Neural crest cell (in vitro differentiated cells): Measurements from ENCODE around the gene FMNL3. TPM values are rescaled to one million over a fixed set of nuclear protein-coding genes. Genes with fewer than 3 reads are reported as not detected.

ENCODE experiments used
- DNase-seq: peaks from one replicate; pipeline ENCODE4 v3.0.0; 2021; ENCODE audit warnings: low read depth, mixed read lengths, low spot score
- H3K27ac Mint-ChIP-seq: one replicate; pipeline ENCODE4 v1.8.0; 2021; ENCODE audit warnings: mild to moderate bottlenecking, mixed read lengths; ENCODE audit not compliant: unreplicated experiment
- H3K27me3 Mint-ChIP-seq: 2 replicates; pipeline ENCODE4 v1.8.0; 2021; ENCODE audit warnings: low read depth, mild to moderate bottlenecking, mixed read lengths
- H3K36me3 Mint-ChIP-seq: 2 replicates; pipeline ENCODE4 v1.8.0; 2021; ENCODE audit warnings: low read depth, mild to moderate bottlenecking, mixed read lengths
- H3K4me1 Mint-ChIP-seq: 2 replicates; pipeline ENCODE4 v1.8.0; 2021; ENCODE audit warnings: mixed read lengths
- H3K4me3 Mint-ChIP-seq: one replicate; pipeline ENCODE4 v1.8.0; 2021; ENCODE audit warnings: mild to moderate bottlenecking, mixed read lengths
- H3K9me3 Mint-ChIP-seq: 2 replicates; pipeline ENCODE4 v1.8.0; 2021; ENCODE audit warnings: mixed read lengths
- CTCF ChIP-seq: fragments of 200-600 bp; sonication (generic); conservative IDR thresholded peaks from 2 replicates; pipeline ENCODE4 v1.5.0; 2021; ENCODE audit warnings: antibody characterized with exemption, mild to moderate bottlenecking
- total RNA-seq: library from RNA; stranded (reverse); gene quantifications from 2 replicates; pipeline ENCODE4 v1.2.1, GENCODE V29; 2021

Gene FMNL3
- total RNA-seq, 1 donor from 2014 or later, result 38.9 TPM

- TF ChIP-seq CTCF, result no peak
- Mint-ChIP-seq H3K4me1 (peaks cover 23% of the 10 kb centered on the region), H3K27ac (no peak overlapping the region), H3K36me3 (no peaks in the 10 kb centered on the region), H3K4me3 (no peak overlapping the region), H3K27me3 (no peaks in the 10 kb centered on the region), H3K9me3 (no peaks in the 10 kb centered on the region)
- no peak for DNase-seq
These were observed 64.1 kb downstream of the FMNL3 start for GRCh38 chr12:49643135-49643534.

GRCh38 chr12:49642370-49642802 is 64.8 kb downstream of the FMNL3 start:
- Mint-ChIP-seq H3K27me3 (no peaks in the 10 kb centered on the region), H3K4me3 (no peak overlapping the region), H3K4me1 (peaks cover 29% of the 10 kb centered on the region), H3K9me3 (no peaks in the 10 kb centered on the region), H3K27ac (peak overlapping the region; percentile 70), H3K36me3 (no peaks in the 10 kb centered on the region)
- no peak for DNase-seq
- no peak for TF ChIP-seq CTCF

GRCh38 chr12:49641748-49642369 is 65.3 kb downstream of the FMNL3 start:
- H3K9me3 Mint-ChIP-seq, result no peaks in the 10 kb centered on the region
- no peak overlapping the region for H3K4me3 Mint-ChIP-seq
- H3K27ac Mint-ChIP-seq, result no peak overlapping the region
- peaks cover 34% of the 10 kb centered on the region for H3K4me1 Mint-ChIP-seq
- no peaks in the 10 kb centered on the region for H3K36me3 Mint-ChIP-seq
- H3K27me3 Mint-ChIP-seq, result no peaks in the 10 kb centered on the region
- DNase-seq, result no peak
- no peak for TF ChIP-seq CTCF

GRCh38 chr12:49636979-49637755 is 70.0 kb downstream of the FMNL3 start:
- TF ChIP-seq CTCF, result peak; percentile 64
- Mint-ChIP-seq H3K27me3 (no peaks in the 10 kb centered on the region), H3K27ac (peak overlapping the region; percentile 40), H3K9me3 (no peaks in the 10 kb centered on the region), H3K4me3 (peak overlapping the region; percentile 3), H3K4me1 (peaks cover 37% of the 10 kb centered on the region), H3K36me3 (no peaks in the 10 kb centered on the region)
- DNase-seq, result peak; percentile 39

- no peak overlapping the region for H3K27ac Mint-ChIP-seq
- no peaks in the 10 kb centered on the region for H3K27me3 Mint-ChIP-seq
- TF ChIP-seq CTCF, result no peak
- peak overlapping the region; percentile 3 for H3K4me3 Mint-ChIP-seq
- DNase-seq, result no peak
- H3K4me1 Mint-ChIP-seq, result peaks cover 37% of the 10 kb centered on the region
- H3K9me3 Mint-ChIP-seq, result no peaks in the 10 kb centered on the region
- no peaks in the 10 kb centered on the region for H3K36me3 Mint-ChIP-seq
These were observed 70.6 kb downstream of the FMNL3 start for GRCh38 chr12:49636574-49636973.
